MCF 10A (cell line): ENCODE data around the gene MBL2. TPM values are rescaled to one million over a fixed set of nuclear protein-coding genes. Genes with fewer than 3 reads are reported as not detected.

Experiments used
- BruUV-seq: library from RNA; stranded (reverse); fragments of 400-500 nt; replicated peaks from 2 replicates; lab custom pipeline; 2021; lab: Mats Ljungman, UMichigan
- CTCF ChIA-PET: fragments of 300-600 bp; sonication (Branson Sonifier 250); formaldehyde crosslinking; extraction: SDS; loops from one replicate; lab custom pipeline; 2021; ENCODE audit warnings: antibody characterized with exemption, inconsistent platforms; lab: Yijun Ruan, JAX
- POLR2A ChIA-PET: fragments of 300-600, 350-650 bp; sonication (Branson Sonifier 250); formaldehyde crosslinking; extraction: SDS; loops from one replicate; lab custom pipeline; 2020; ENCODE audit warnings: antibody characterized with exemption, inconsistent platforms; lab: Yijun Ruan, JAX
- DNase-seq: peaks from one replicate; pipeline ENCODE4 v3.0.0-alpha.2; 2018; ENCODE audit not compliant: unreplicated experiment
- H3K27ac Mint-ChIP-seq: one replicate; pipeline ENCODE4 v1.8.0; 2022; ENCODE audit warnings: mild to moderate bottlenecking, low read depth, mixed read lengths; ENCODE audit not compliant: unreplicated experiment
- H3K27me3 Mint-ChIP-seq: one replicate; pipeline ENCODE4 v1.8.0; 2022; ENCODE audit warnings: mixed read lengths; ENCODE audit not compliant: insufficient read depth, unreplicated experiment
- H3K36me3 Mint-ChIP-seq: one replicate; pipeline ENCODE4 v1.8.0; 2022; ENCODE audit warnings: mild to moderate bottlenecking, moderate library complexity, mixed read lengths; ENCODE audit not compliant: insufficient read depth, unreplicated experiment
- H3K4me1 Mint-ChIP-seq: one replicate; pipeline ENCODE4 v1.8.0; 2022; ENCODE audit warnings: mixed read lengths; ENCODE audit not compliant: insufficient read depth, unreplicated experiment
- H3K4me3 Mint-ChIP-seq: one replicate; pipeline ENCODE4 v1.8.0; 2022; ENCODE audit warnings: mild to moderate bottlenecking, moderate library complexity, mixed read lengths; ENCODE audit not compliant: unreplicated experiment
- H3K9me3 Mint-ChIP-seq: one replicate; pipeline ENCODE4 v1.8.0; 2022; ENCODE audit warnings: mixed read lengths; ENCODE audit not compliant: unreplicated experiment
- intact Hi-C: fragments of 100-400 bp; cut with micrococcal nuclease; formaldehyde crosslinking; loops from 2 replicates; pipeline ENCODE4 v1.14.1; 2022
- total RNA-seq: library from RNA; stranded (reverse); gene quantifications from 2 replicates; pipeline ENCODE4 v1.2.3, GENCODE V29; 2022
- TF ChIP-seq, protein P1 (sequence below): fragments of 200-600 bp; IDR thresholded peaks from one replicate; pipeline ENCODE4 v1.8.0; 2022; ENCODE audit warnings: antibody characterized with exemption, mild to moderate bottlenecking; ENCODE audit not compliant: unreplicated experiment

Gene MBL2
- total RNA-seq, 1 experiment from 2014 or later: not detected

DNA sequence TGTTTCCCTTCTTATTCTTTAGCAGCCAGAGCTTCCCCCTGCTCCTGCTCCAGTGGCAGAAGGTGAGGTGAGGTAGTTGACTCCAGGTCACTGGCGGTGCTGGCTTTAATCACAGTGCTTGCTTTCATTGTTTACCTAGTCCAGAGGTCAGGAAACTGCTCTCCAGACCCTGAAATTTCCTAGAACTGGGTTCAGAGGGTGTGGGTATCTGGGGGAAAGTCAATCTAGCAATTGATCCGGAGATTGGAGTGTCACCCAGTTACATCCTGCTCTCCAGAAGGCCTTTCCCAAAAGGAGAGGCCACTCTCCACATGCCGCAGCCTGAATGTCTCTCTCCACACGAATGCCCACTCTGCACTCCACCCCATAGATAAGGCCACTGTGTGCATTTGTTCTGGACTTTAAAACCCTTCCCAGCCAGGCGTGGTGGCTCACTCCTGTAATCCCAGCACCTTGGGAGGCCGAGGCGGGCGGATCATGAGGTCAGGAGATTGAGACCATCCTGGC, 2.1 kb upstream of the MBL2 start:
- Mint-ChIP-seq H3K9me3 (no peaks in the 10 kb centered on the region), H3K36me3 (no peaks in the 10 kb centered on the region), H3K4me3 (no peak overlapping the region), H3K27ac (no peak overlapping the region), H3K27me3 (no peaks in the 10 kb centered on the region), H3K4me1 (no peaks in the 10 kb centered on the region)
- intact Hi-C loops: no loop called here
- BruUV-seq: no TSS peak
- CTCF ChIA-PET: interaction anchor here (0.7 to 14.6 kb wide), 3 partner anchors 31 to 341 kb away, joined by 3 to 459 read pairs (median 12); no protein-coding TSS in a partner anchor
- POLR2A ChIA-PET: no interaction called here
- TF ChIP-seq, protein P1, sequence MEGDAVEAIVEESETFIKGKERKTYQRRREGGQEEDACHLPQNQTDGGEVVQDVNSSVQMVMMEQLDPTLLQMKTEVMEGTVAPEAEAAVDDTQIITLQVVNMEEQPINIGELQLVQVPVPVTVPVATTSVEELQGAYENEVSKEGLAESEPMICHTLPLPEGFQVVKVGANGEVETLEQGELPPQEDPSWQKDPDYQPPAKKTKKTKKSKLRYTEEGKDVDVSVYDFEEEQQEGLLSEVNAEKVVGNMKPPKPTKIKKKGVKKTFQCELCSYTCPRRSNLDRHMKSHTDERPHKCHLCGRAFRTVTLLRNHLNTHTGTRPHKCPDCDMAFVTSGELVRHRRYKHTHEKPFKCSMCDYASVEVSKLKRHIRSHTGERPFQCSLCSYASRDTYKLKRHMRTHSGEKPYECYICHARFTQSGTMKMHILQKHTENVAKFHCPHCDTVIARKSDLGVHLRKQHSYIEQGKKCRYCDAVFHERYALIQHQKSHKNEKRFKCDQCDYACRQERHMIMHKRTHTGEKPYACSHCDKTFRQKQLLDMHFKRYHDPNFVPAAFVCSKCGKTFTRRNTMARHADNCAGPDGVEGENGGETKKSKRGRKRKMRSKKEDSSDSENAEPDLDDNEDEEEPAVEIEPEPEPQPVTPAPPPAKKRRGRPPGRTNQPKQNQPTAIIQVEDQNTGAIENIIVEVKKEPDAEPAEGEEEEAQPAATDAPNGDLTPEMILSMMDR: no peak
- no peak for DNase-seq

DNA sequence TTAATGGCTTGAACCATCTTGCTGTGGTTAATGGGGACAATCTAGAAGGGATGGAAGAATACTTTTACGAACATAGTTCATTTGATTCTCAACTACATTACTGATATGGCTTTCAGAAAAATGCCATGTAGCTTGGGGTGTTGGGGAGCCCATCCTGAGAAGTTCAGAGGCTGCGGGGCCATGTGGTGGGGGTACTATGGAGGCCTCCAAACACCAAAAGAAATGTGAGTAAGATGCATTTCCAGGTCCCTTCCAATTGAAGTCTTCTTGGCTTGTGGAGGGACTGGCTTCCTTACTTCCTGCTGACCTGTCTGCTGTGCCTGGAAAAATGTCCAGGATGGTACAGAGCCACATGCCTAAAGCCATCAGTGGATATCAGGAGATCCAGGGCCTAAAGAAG, 1.6 kb upstream of the MBL2 start:
- intact Hi-C loops: no loop called here
- Mint-ChIP-seq H3K9me3 (no peaks in the 10 kb centered on the region), H3K4me3 (no peak overlapping the region), H3K27me3 (no peaks in the 10 kb centered on the region), H3K4me1 (no peaks in the 10 kb centered on the region), H3K36me3 (no peaks in the 10 kb centered on the region), H3K27ac (no peak overlapping the region)
- no peak for DNase-seq
- ChIA-PET POLR2A (no interaction called here), CTCF (interaction anchor here (0.7 to 14.6 kb wide), 3 partner anchors 31 to 342 kb away, joined by 3 to 459 read pairs (median 12); no protein-coding TSS in a partner anchor)
- BruUV-seq: no TSS peak
- TF ChIP-seq, protein P1: no peak

DNA sequence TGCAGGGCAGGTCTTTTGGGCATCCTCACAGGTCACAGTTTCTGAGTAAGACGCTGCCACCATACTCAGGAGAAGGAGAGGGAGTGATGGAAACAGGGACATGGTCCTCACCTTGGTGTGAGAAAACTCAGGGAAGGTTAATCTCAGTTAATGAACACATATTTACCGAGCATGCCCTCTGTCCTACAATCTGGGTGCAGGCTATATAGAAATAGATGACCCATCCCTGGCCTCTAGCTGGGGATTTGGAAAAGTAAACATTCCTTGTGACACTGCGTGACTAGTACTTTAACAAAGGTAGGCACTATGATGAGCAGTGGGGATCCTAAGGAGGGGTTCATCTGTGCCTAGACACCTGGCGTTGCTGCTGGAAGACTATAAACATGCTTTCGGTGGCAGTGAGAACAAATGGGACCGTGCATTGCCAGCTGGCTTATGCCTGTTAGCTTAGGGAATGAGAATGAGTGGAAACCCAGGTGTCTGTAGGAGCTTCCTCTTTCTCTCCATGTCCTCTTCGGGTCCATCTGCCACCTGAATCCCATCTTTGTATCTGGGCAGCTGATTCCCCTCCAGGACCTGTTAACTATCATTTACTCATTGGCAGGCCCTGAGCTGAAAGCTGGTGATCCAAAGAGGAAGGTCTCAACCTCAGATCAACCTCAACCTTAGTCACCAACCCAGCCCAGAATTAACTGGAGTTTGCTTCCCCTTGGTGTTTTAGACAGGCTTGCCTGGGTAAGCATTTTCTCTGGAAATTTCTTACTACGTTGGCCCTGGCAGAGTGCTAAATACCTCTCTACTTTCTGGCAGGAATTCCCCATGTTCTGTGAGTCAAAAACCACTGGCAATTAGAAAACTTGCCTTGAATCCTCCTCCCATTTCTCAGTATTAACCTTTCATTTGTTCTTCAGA, 794 bp downstream of the MBL2 start:
- no peaks in the 10 kb centered on the region for H3K36me3 Mint-ChIP-seq
- no peak overlapping the region for H3K4me3 Mint-ChIP-seq
- TF ChIP-seq, protein P1: no peak
- no peaks in the 10 kb centered on the region for H3K4me1 Mint-ChIP-seq
- intact Hi-C loops: no loop called here
- no peaks in the 10 kb centered on the region for H3K27me3 Mint-ChIP-seq
- no peaks in the 10 kb centered on the region for H3K9me3 Mint-ChIP-seq
- no peak overlapping the region for H3K27ac Mint-ChIP-seq
- DNase-seq: no peak
- BruUV-seq: no TSS peak
- CTCF ChIA-PET: interaction anchor here (1.3 to 14.6 kb wide), 3 partner anchors 9 to 127 kb away, joined by 12 to 459 read pairs (median 14); no protein-coding TSS in a partner anchor
- POLR2A ChIA-PET: interaction anchor here (0.6 kb wide), 2 partner anchors 276 to 387 kb away, joined by 3 read pairs; no protein-coding TSS in a partner anchor

DNA sequence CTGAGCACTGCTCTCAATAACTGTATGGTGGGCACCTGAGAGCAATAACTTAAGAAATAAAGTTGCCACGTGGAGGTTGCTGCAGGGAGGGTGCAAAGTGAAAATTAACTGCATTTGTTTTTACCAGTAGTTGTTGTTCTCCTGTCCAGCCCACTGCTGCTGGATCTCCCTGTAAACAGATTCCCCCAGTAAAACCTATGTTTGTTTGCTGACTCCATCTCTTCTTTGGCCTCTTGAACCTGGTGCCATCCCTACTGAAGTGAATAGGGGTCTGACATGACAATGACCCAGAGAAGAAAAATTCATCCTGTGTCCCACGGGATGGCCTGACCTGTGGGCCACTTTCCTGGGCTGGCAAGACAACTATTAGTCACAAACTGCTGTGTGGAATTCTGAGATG, 1.7 kb downstream of the MBL2 start:
- Mint-ChIP-seq H3K27ac (no peak overlapping the region), H3K27me3 (no peaks in the 10 kb centered on the region), H3K9me3 (no peaks in the 10 kb centered on the region), H3K4me3 (no peak overlapping the region), H3K4me1 (no peaks in the 10 kb centered on the region), H3K36me3 (no peaks in the 10 kb centered on the region)
- ChIA-PET CTCF (interaction anchor here (1.6 to 14.6 kb wide), 3 partner anchors 9 to 126 kb away, joined by 3 to 459 read pairs (median 14); no protein-coding TSS in a partner anchor), POLR2A (interaction anchor here (0.6 kb wide), 1 partner anchor 388 kb away, joined by 3 read pairs; no protein-coding TSS in a partner anchor)
- intact Hi-C loops: no loop called here
- no TSS peak for BruUV-seq
- TF ChIP-seq, protein P1: no peak
- no peak for DNase-seq
